Activated T-cell treated with anti-CD3 and anti-CD28 coated beads for 48 hours (primary cell): ENCODE data around the gene BPIFB6.
"Not testable (repeated sequence)": the region's sequence is repeated elsewhere in the genome, so short reads cannot be mapped to it uniquely, and the experiment has no call there.

Experiments used
- DNase-seq: peaks from one replicate; pipeline ENCODE4 v3.0.0-alpha.2; 2020; ENCODE audit warnings: low read depth

BPIFB6 gene

GRCh38 chr20:33030569-33030968, 879 bp upstream of the BPIFB6 start:
- no peak for DNase-seq

- DNase-seq: no peak
Observed at GRCh38 chr20:33032555-33032954, 1.1 kb downstream of the BPIFB6 start.

GRCh38 chr20:33033381-33033780, 1.9 kb downstream of the BPIFB6 start:
- DNase-seq: no peak

GRCh38 chr20:33034115-33034514, 2.7 kb downstream of the BPIFB6 start:
- no peak for DNase-seq

GRCh38 chr20:33034901-33035492, 3.5 kb downstream of the BPIFB6 start:
- DNase-seq: no peak

- DNase-seq: no peak
Observed at GRCh38 chr20:33037456-33037855, 6.0 kb downstream of the BPIFB6 start.

GRCh38 chr20:33038243-33038642, 6.8 kb downstream of the BPIFB6 start:
- DNase-seq: no peak

GRCh38 chr20:33042430-33042829, 11.0 kb downstream of the BPIFB6 start:
- no peak for DNase-seq

GRCh38 chr20:33042983-33043730, 11.7 kb downstream of the BPIFB6 start:
- no peak for DNase-seq

GRCh38 chr20:33043731-33044181, 12.3 kb downstream of the BPIFB6 start:
- no peak for DNase-seq

- DNase-seq: not testable (repeated sequence)
Observed at GRCh38 chr20:33045129-33045721, 13.8 kb downstream of the BPIFB6 start.

- DNase-seq: no peak
Observed at GRCh38 chr20:33046412-33046811, 15.0 kb downstream of the BPIFB6 start.

- no peak for DNase-seq
Observed at GRCh38 chr20:33051333-33051732, 19.9 kb downstream of the BPIFB6 start.

GRCh38 chr20:33053291-33054106, 22.1 kb downstream of the BPIFB6 start, which contains the start of gene BPIFB3:
Gene BPIFB3, plus strand, starts transcription at chr20:33053903. Its CDS starts 1,533 bp downstream, at chr20:33055436.
- DNase-seq: no peak

- DNase-seq: no peak
Observed at GRCh38 chr20:33054381-33054780, 22.9 kb downstream of the BPIFB6 start.

GRCh38 chr20:33054791-33055190, 23.3 kb downstream of the BPIFB6 start:
- DNase-seq: no peak

GRCh38 chr20:33059136-33059535, 27.7 kb downstream of the BPIFB6 start:
- DNase-seq: no peak

- DNase-seq: no peak
Observed at GRCh38 chr20:33059741-33060390, 28.4 kb downstream of the BPIFB6 start.

GRCh38 chr20:33061658-33062028, 30.2 kb downstream of the BPIFB6 start:
- no peak for DNase-seq

- DNase-seq: no peak
Observed at GRCh38 chr20:33062105-33062824, 30.8 kb downstream of the BPIFB6 start.

- no peak for DNase-seq
Observed at GRCh38 chr20:33062825-33063149, 31.3 kb downstream of the BPIFB6 start.
